SK-N-MC (cell line): ENCODE results near the gene CDH18.

Experiments used
- EZH2 ChIP-seq: fragments of 200-600 bp; sonication (generic); IDR thresholded peaks from one replicate; pipeline ENCODE4 v1.6.1; 2017; ENCODE audit warnings: antibody characterized with exemption
- POLR2AphosphoS5 ChIP-seq: IDR thresholded peaks from 2 replicates; pipeline ENCODE4 v1.6.1; 2012; ENCODE audit warnings: mild to moderate bottlenecking, low read depth, low read length, borderline replicate concordance

DNA sequence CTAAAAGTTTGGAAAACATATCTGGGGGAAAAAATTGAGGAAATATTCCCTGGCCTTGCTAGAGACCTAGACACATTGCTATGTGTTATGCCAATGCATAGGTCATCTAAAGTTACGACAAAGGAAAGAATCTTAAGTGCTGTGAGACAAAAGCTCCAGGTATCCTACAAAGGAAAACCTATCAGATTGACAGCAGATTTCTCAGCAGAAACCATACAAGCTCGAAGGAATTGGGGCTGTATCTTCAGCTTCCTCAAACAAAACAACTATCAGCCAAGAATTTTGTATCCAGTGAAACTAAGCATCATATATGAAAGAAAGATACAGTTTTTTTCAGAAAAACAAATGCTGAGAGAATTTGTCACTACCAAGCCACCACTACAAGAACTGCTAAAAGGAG, 234.4 kb downstream of the CDH18 start:
- TF ChIP-seq EZH2 (no peak), POLR2AphosphoS5 (no peak)
